GM18870 (cell line): ENCODE data around the gene IDH3B.
A peak's percentile ranks its signal among the peaks of the same experiment; 100 is the strongest.

Experiments
- ATAC-seq: cut with Tn5 transposase; IDR thresholded peaks from one replicate; pipeline ENCODE4 v1.9.1; 2021; ENCODE audit warnings: moderate library complexity; ENCODE audit not compliant: unreplicated experiment

Gene IDH3B

GRCh38 chr20:2658414-2659354 is 5.3 kb downstream of the IDH3B start:
- no peak for ATAC-seq

- no peak for ATAC-seq
Observed at GRCh38 chr20:2657674-2658073, 6.3 kb downstream of the IDH3B start.

GRCh38 chr20:2657241-2657640 is 6.8 kb downstream of the IDH3B start:
- ATAC-seq, result no peak

- ATAC-seq, result no peak
Observed at GRCh38 chr20:2656471-2657117, 7.4 kb downstream of the IDH3B start.

GRCh38 chr20:2655331-2656116 is 8.5 kb downstream of the IDH3B start:
- no peak for ATAC-seq

GRCh38 chr20:2654831-2655230 is 9.2 kb downstream of the IDH3B start:
- no peak for ATAC-seq

GRCh38 chr20:2654384-2654822 is 9.6 kb downstream of the IDH3B start:
- ATAC-seq, result no peak

- no peak for ATAC-seq
Observed at GRCh38 chr20:2653556-2654383, 10.2 kb downstream of the IDH3B start.

- ATAC-seq, result peak; percentile 37
Observed at GRCh38 chr20:2652724-2653555, 11.1 kb downstream of the IDH3B start.

GRCh38 chr20:2651772-2652723 is 12.0 kb downstream of the IDH3B start, which contains the start of gene NOP56:
Gene NOP56, plus strand, starts transcription at chr20:2652632. Its CDS starts 29 bp downstream, at chr20:2652661.
- peak; percentile 51 for ATAC-seq

- no peak for ATAC-seq
Observed at GRCh38 chr20:2643708-2644107, 20.3 kb downstream of the IDH3B start.

- ATAC-seq, result no peak
Observed at GRCh38 chr20:2640899-2641298, 23.1 kb downstream of the IDH3B start.

GRCh38 chr20:2640260-2640659 is 23.8 kb downstream of the IDH3B start:
- no peak for ATAC-seq

- ATAC-seq, result no peak
Observed at GRCh38 chr20:2637246-2637645, 26.8 kb downstream of the IDH3B start.

GRCh38 chr20:2633381-2633780 is 30.6 kb downstream of the IDH3B start:
- no peak for ATAC-seq

- no peak for ATAC-seq
Observed at GRCh38 chr20:2631228-2631627, 32.8 kb downstream of the IDH3B start.

GRCh38 chr20:2626853-2627541 is 37.0 kb downstream of the IDH3B start:
- ATAC-seq, result no peak

- no peak for ATAC-seq
Observed at GRCh38 chr20:2625062-2625461, 39.0 kb downstream of the IDH3B start.
